Keratinocyte (primary cell): ENCODE results near the gene MGLL. TPM values are rescaled to one million over a fixed set of nuclear protein-coding genes. Genes with fewer than 3 reads are reported as not detected.

Experiments
- DNase-seq: peaks from one replicate; pipeline ENCODE4 v3.0.0-alpha.2; 2011; ENCODE audit warnings: low read depth, missing footprints, low spot score
- FAIRE-seq: peaks from 2 replicates; lab custom pipeline; 2011; peaks lifted over from hg19 to GRCh38; lab: Jason Lieb, UNC
- H2AFZ ChIP-seq: 2 replicates; pipeline ENCODE4 v1.6.0; 2012; ENCODE audit warnings: low read length, control low read depth, inconsistent platforms; ENCODE audit not compliant: control insufficient read depth
- H3K27ac ChIP-seq: 2 replicates; pipeline ENCODE4 v1.5.1; 2011; ENCODE audit warnings: low read length; ENCODE audit not compliant: control insufficient read depth, insufficient read depth
- H3K27me3 ChIP-seq: 3 replicates; pipeline ENCODE4 v1.6.0; 2011; ENCODE audit warnings: low read length; ENCODE audit not compliant: control insufficient read depth, insufficient read depth; ENCODE audit errors: extremely low read depth
- H3K36me3 ChIP-seq, 2 experiments: 2 replicates in 1 of 2; 3 replicates in 1 of 2; pipeline ENCODE4 v1.5.1; 2011; ENCODE audit warnings: low read length in 2 of 2, mild to moderate bottlenecking in 1 of 2; ENCODE audit not compliant: control insufficient read depth in 2 of 2, insufficient read depth in 2 of 2; ENCODE audit errors: extremely low read depth in 1 of 2
- H3K4me1 ChIP-seq: 3 replicates; pipeline ENCODE4 v1.5.1; 2011; ENCODE audit warnings: low read length; ENCODE audit not compliant: control insufficient read depth, insufficient read depth; ENCODE audit errors: extremely low read depth
- H3K4me2 ChIP-seq: 3 replicates; pipeline ENCODE4 v1.6.0; 2011; ENCODE audit warnings: low read depth, low read length; ENCODE audit not compliant: control insufficient read depth, insufficient read depth; ENCODE audit errors: extremely low read depth
- H3K4me3 ChIP-seq, 3 experiments: fragments of 200-600 bp in 1 of 3; sonication (generic) in 1 of 3; 2 replicates in 2 of 3; 3 replicates in 1 of 3; pipeline ENCODE4 v1.5.1; 2011 to 2016; ENCODE audit warnings: low read length in 3 of 3, mild to moderate bottlenecking in 3 of 3, control low read depth in 2 of 3, inconsistent platforms in 1 of 3, low read depth in 1 of 3, mixed read lengths in 1 of 3, mixed run types in 1 of 3, moderate library complexity in 1 of 3; ENCODE audit not compliant: control insufficient read depth in 2 of 3, insufficient read depth in 2 of 3; ENCODE audit errors: extremely low read depth in 1 of 3
- H3K79me2 ChIP-seq: 2 replicates; pipeline ENCODE4 v1.6.0; 2012; ENCODE audit warnings: low read length; ENCODE audit not compliant: control insufficient read depth, insufficient read depth
- H3K9ac ChIP-seq: 3 replicates; pipeline ENCODE4 v1.6.0; 2011; ENCODE audit warnings: low read length; ENCODE audit not compliant: control insufficient read depth, insufficient read depth; ENCODE audit errors: extremely low read depth
- H3K9me1 ChIP-seq: 3 replicates; pipeline ENCODE4 v1.6.0; 2011; ENCODE audit warnings: low read length; ENCODE audit not compliant: control insufficient read depth, insufficient read depth; ENCODE audit errors: extremely low read depth
- H3K9me3 ChIP-seq: 2 replicates; pipeline ENCODE4 v1.5.1; 2012; ENCODE audit warnings: low read depth, low read length; ENCODE audit not compliant: control insufficient read depth
- H4K20me1 ChIP-seq: 3 replicates; pipeline ENCODE4 v1.6.0; 2011; ENCODE audit warnings: low read length; ENCODE audit not compliant: control insufficient read depth, insufficient read depth; ENCODE audit errors: extremely low read depth
- CTCF ChIP-seq, 3 experiments: IDR thresholded peaks in 1 of 3; conservative IDR thresholded peaks in 1 of 3; optimal IDR thresholded peaks in 1 of 3; 2 replicates in 2 of 3; 3 replicates in 1 of 3; pipeline versions ENCODE3 to v1.5.1; 2011; ENCODE audit warnings: low read length in 3 of 3, mild to moderate bottlenecking in 3 of 3, moderate library complexity in 2 of 3, control low read depth in 1 of 3, inconsistent platforms in 1 of 3; ENCODE audit not compliant: insufficient read depth in 2 of 3; ENCODE audit errors: extremely low read depth in 1 of 3
- EZH2 ChIP-seq: IDR thresholded peaks from one replicate; pipeline ENCODE4 v1.6.1; 2012; ENCODE audit warnings: inconsistent platforms, mild to moderate bottlenecking, low read length, moderate library complexity
- dilution Hi-C: fragments of 300-500 bp; cut with MboI; formaldehyde crosslinking; loops from one replicate; pipeline ENCODE4 v1.7.0; 2020; ENCODE audit warnings: low sequenced_read_pairs; ENCODE audit not compliant: extremely low pct_ligation_motif_present
- polyA plus RNA-seq, 5 experiments: library from polyadenylated mRNA; depleted of rRNA in 3 of 5; stranded (reverse) in 3 of 5; stranded (forward) in 1 of 5; unstranded in 1 of 5; fragments of >200 nt; gene quantifications; 1 replicate in 1 of 5; 2 replicates in 3 of 5; 3 replicates in 1 of 5; pipeline versions ENCODE4 v1.2.1 to v1.2.3, GENCODE V29; 2011 to 2012; ENCODE audit warnings: missing spikeins in 2 of 5, low read depth in 1 of 5, low replicate concordance in 1 of 5

The MGLL gene
- polyA plus RNA-seq, 1 donor (not counting 4 experiments of a cell fraction or from before 2014, with no cell fraction given) = 17.8 TPM

GRCh38 chr3:127796045-127796830 lies 26.1 kb downstream of the MGLL start:
- no peak overlapping the region for H3K9ac ChIP-seq
- H3K27ac ChIP-seq = no peak overlapping the region
- no peak overlapping the region for H3K4me3 ChIP-seq
- FAIRE-seq (no peak), DNase-seq (no peak)
- no peaks in the 10 kb centered on the region for H4K20me1 ChIP-seq
- no peak overlapping the region for H2AFZ ChIP-seq
- peaks cover 0 to 3% of the 10 kb centered on the region in 2 experiments for H3K36me3 ChIP-seq
- TF ChIP-seq CTCF (optimal IDR thresholded peaks at IDR 0.05 in 1 of 3, IDR thresholded peaks at IDR 0.05 in 1 of 3, conservative IDR thresholded peaks at IDR 0.05 in 1 of 3; ENCODE audit: extremely low read depth in 1 of 3, insufficient read depth in 2 of 3, low read length in 3 of 3) = no peak
- H3K4me1 ChIP-seq = peaks cover 41% of the 10 kb centered on the region
- no peaks in the 10 kb centered on the region for H3K9me1 ChIP-seq
- no peaks in the 10 kb centered on the region for H3K9me3 ChIP-seq
- dilution Hi-C loops = no loop called here
- no peaks in the 10 kb centered on the region for H3K27me3 ChIP-seq
- no peaks in the 10 kb centered on the region for H3K79me2 ChIP-seq
- H3K4me2 ChIP-seq = no peak overlapping the region

- H3K9me1 ChIP-seq = no peaks in the 10 kb centered on the region
- no peak overlapping the region for H3K9ac ChIP-seq
- H3K4me2 ChIP-seq = no peak overlapping the region
- FAIRE-seq (no peak), DNase-seq (no peak)
- no peaks in the 10 kb centered on the region for H3K9me3 ChIP-seq
- dilution Hi-C loops = no loop called here
- no peaks in the 10 kb centered on the region for H4K20me1 ChIP-seq
- peaks cover 0 to 3% of the 10 kb centered on the region in 2 experiments for H3K36me3 ChIP-seq
- H3K4me3 ChIP-seq = no peak overlapping the region
- no peaks in the 10 kb centered on the region for H3K27me3 ChIP-seq
- TF ChIP-seq CTCF (optimal IDR thresholded peaks at IDR 0.05 in 1 of 3, IDR thresholded peaks at IDR 0.05 in 1 of 3, conservative IDR thresholded peaks at IDR 0.05 in 1 of 3; ENCODE audit: extremely low read depth in 1 of 3, insufficient read depth in 2 of 3, low read length in 3 of 3) (no peak), EZH2 (no peak)
- H2AFZ ChIP-seq = no peak overlapping the region
- no peaks in the 10 kb centered on the region for H3K79me2 ChIP-seq
- peaks cover 36% of the 10 kb centered on the region for H3K4me1 ChIP-seq
- H3K27ac ChIP-seq = no peak overlapping the region
Observed at GRCh38 chr3:127794972-127795371, 27.3 kb downstream of the MGLL start.
